HG02610 (cell line): Measurements from ENCODE around the gene MEG3.
"Not testable (repeated sequence)": the region's sequence is repeated elsewhere in the genome, so short reads cannot be mapped to it uniquely, and the experiment has no call there.

ENCODE experiments used
- ATAC-seq: cut with Tn5 transposase; IDR thresholded peaks from one replicate; pipeline ENCODE4 v1.9.1; 2021; ENCODE audit warnings: mild to moderate bottlenecking, moderate library complexity; ENCODE audit not compliant: unreplicated experiment

The MEG3 gene

GRCh38 chr14:100788517-100788916 is 37.4 kb upstream of the MEG3 start:
- no peak for ATAC-seq

GRCh38 chr14:100788942-100789341 is 37.0 kb upstream of the MEG3 start:
- ATAC-seq: no peak

GRCh38 chr14:100789460-100790417 is 36.2 kb upstream of the MEG3 start:
- no peak for ATAC-seq

- no peak for ATAC-seq
These were observed 35.2 kb upstream of the MEG3 start for GRCh38 chr14:100790502-100791347.

- ATAC-seq: no peak
These were observed 34.6 kb upstream of the MEG3 start for GRCh38 chr14:100791348-100791735.

- ATAC-seq: no peak
These were observed 33.9 kb upstream of the MEG3 start for GRCh38 chr14:100791995-100792394.

- no peak for ATAC-seq
These were observed 29.0 kb upstream of the MEG3 start for GRCh38 chr14:100796946-100797345.

GRCh38 chr14:100800041-100800440 is 25.9 kb upstream of the MEG3 start:
- no peak for ATAC-seq

- ATAC-seq: not testable (repeated sequence)
These were observed 24.5 kb upstream of the MEG3 start for GRCh38 chr14:100801433-100801832.

- ATAC-seq: no peak
These were observed 23.7 kb upstream of the MEG3 start for GRCh38 chr14:100802179-100802578.

- ATAC-seq: no peak
These were observed 23.2 kb upstream of the MEG3 start for GRCh38 chr14:100802766-100803165.

- ATAC-seq: no peak
These were observed 22.7 kb upstream of the MEG3 start for GRCh38 chr14:100803226-100803625.

- ATAC-seq: no peak
These were observed 22.2 kb upstream of the MEG3 start for GRCh38 chr14:100803676-100804075.

GRCh38 chr14:100804138-100804537 is 21.8 kb upstream of the MEG3 start:
- no peak for ATAC-seq

GRCh38 chr14:100804558-100805309 is 21.2 kb upstream of the MEG3 start:
- no peak for ATAC-seq

GRCh38 chr14:100806386-100806785 is 19.5 kb upstream of the MEG3 start:
- no peak for ATAC-seq

- ATAC-seq: no peak
These were observed 18.4 kb upstream of the MEG3 start for GRCh38 chr14:100807496-100807895.

GRCh38 chr14:100807979-100808734 is 17.8 kb upstream of the MEG3 start:
- ATAC-seq: no peak

GRCh38 chr14:100810435-100810834 is 15.5 kb upstream of the MEG3 start:
- no peak for ATAC-seq

- no peak for ATAC-seq
These were observed 15.0 kb upstream of the MEG3 start for GRCh38 chr14:100810861-100811461.
